Measurements from ENCODE around the gene SEMA3B. TPM values are rescaled to one million over a fixed set of nuclear protein-coding genes. Genes with fewer than 3 reads are reported as not detected.
"Not testable (repeated sequence)": the region's sequence is repeated elsewhere in the genome, so short reads cannot be mapped to it uniquely, and the experiment has no call there.

Gene SEMA3B
- 0.30 and 0.68 TPM in 2 replicates for total RNA-seq

- intact Hi-C loops (cut with micrococcal nuclease) = no loop called here
- no peak within 1 kb of the TSS for H3K4me3 Mint-ChIP-seq (ENCODE audit: low read depth)
- peaks cover 22% of the 10 kb centered on the region for H3K27me3 Mint-ChIP-seq (ENCODE audit: low read depth)
- H3K36me3 Mint-ChIP-seq (ENCODE audit: low read depth) = no peaks in the 10 kb centered on the region
- H3K9me3 Mint-ChIP-seq = no peaks in the 10 kb centered on the region
- H3K4me1 Mint-ChIP-seq (ENCODE audit: low read depth) = peaks cover 2% of the 10 kb centered on the region
- no peak within 1 kb of the TSS for H3K27ac Mint-ChIP-seq
- DNase-seq (ENCODE audit: low spot score) = no peak
Observed at GRCh38 chr3:50268703-50269451, at the start of gene SEMA3B. Gene SEMA3B (plus strand): TSS chr3:50269147. CDS start chr3:50269241, 94 bp downstream.

GRCh38 chr3:50219285-50219684 lies 49.7 kb upstream of the SEMA3B start:
- H3K4me1 Mint-ChIP-seq (ENCODE audit: low read depth) = no peaks in the 10 kb centered on the region
- no peak for DNase-seq (ENCODE audit: low spot score)
- no peaks in the 10 kb centered on the region for H3K9me3 Mint-ChIP-seq
- H3K4me3 Mint-ChIP-seq (ENCODE audit: low read depth) = no peak overlapping the region
- intact Hi-C loops (cut with micrococcal nuclease) = no loop called here
- no peak overlapping the region for H3K27ac Mint-ChIP-seq
- H3K36me3 Mint-ChIP-seq (ENCODE audit: low read depth) = no peaks in the 10 kb centered on the region
- H3K27me3 Mint-ChIP-seq (ENCODE audit: low read depth) = peaks cover 5% of the 10 kb centered on the region

GRCh38 chr3:50220109-50220508 lies 48.8 kb upstream of the SEMA3B start:
- intact Hi-C loops (cut with micrococcal nuclease) = no loop called here
- Mint-ChIP-seq H3K27me3 (ENCODE audit: low read depth) (peaks cover 7% of the 10 kb centered on the region), H3K27ac (no peak overlapping the region)

GRCh38 chr3:50221051-50221410 lies 47.9 kb upstream of the SEMA3B start:
- peaks cover 5% of the 10 kb centered on the region for H3K4me1 Mint-ChIP-seq (ENCODE audit: low read depth)
- intact Hi-C loops (cut with micrococcal nuclease) = no loop called here
- no peak for DNase-seq (ENCODE audit: low spot score)
- H3K27ac Mint-ChIP-seq = no peak overlapping the region
- H3K27me3 Mint-ChIP-seq (ENCODE audit: low read depth) = peaks cover 7% of the 10 kb centered on the region
- no peaks in the 10 kb centered on the region for H3K9me3 Mint-ChIP-seq
- no peak overlapping the region for H3K4me3 Mint-ChIP-seq (ENCODE audit: low read depth)
- no peaks in the 10 kb centered on the region for H3K36me3 Mint-ChIP-seq (ENCODE audit: low read depth)

More at GRCh38 chr3:50220109-50220508, 48.8 kb upstream of the SEMA3B start:
- no peak overlapping the region for H3K4me3 Mint-ChIP-seq (ENCODE audit: low read depth)
- no peaks in the 10 kb centered on the region for H3K36me3 Mint-ChIP-seq (ENCODE audit: low read depth)
- H3K4me1 Mint-ChIP-seq (ENCODE audit: low read depth) = no peaks in the 10 kb centered on the region
- H3K9me3 Mint-ChIP-seq = no peaks in the 10 kb centered on the region
- no peak for DNase-seq (ENCODE audit: low spot score)

- H3K27me3 Mint-ChIP-seq (ENCODE audit: low read depth) = peaks cover 7% of the 10 kb centered on the region
- peaks cover 7% of the 10 kb centered on the region for H3K4me1 Mint-ChIP-seq (ENCODE audit: low read depth)
- no peak overlapping the region for H3K4me3 Mint-ChIP-seq (ENCODE audit: low read depth)
- DNase-seq (ENCODE audit: low spot score) = no peak
- H3K36me3 Mint-ChIP-seq (ENCODE audit: low read depth) = no peaks in the 10 kb centered on the region
- H3K9me3 Mint-ChIP-seq = no peaks in the 10 kb centered on the region
- intact Hi-C loops (cut with micrococcal nuclease) = no loop called here
- no peak overlapping the region for H3K27ac Mint-ChIP-seq
Observed at GRCh38 chr3:50221411-50222168, 47.4 kb upstream of the SEMA3B start.

GRCh38 chr3:50222169-50222528 lies 46.8 kb upstream of the SEMA3B start:
- Mint-ChIP-seq H3K36me3 (ENCODE audit: low read depth) (no peaks in the 10 kb centered on the region), H3K27me3 (ENCODE audit: low read depth) (peaks cover 7% of the 10 kb centered on the region), H3K9me3 (no peaks in the 10 kb centered on the region), H3K27ac (no peak overlapping the region), H3K4me3 (ENCODE audit: low read depth) (no peak overlapping the region), H3K4me1 (ENCODE audit: low read depth) (peaks cover 10% of the 10 kb centered on the region)
- intact Hi-C loops (cut with micrococcal nuclease) = no loop called here
- no peak for DNase-seq (ENCODE audit: low spot score)

GRCh38 chr3:50224639-50225038 lies 44.3 kb upstream of the SEMA3B start:
- Mint-ChIP-seq H3K4me1 (ENCODE audit: low read depth) (peaks cover 17% of the 10 kb centered on the region), H3K36me3 (ENCODE audit: low read depth) (no peaks in the 10 kb centered on the region), H3K27ac (no peak overlapping the region), H3K27me3 (ENCODE audit: low read depth) (peaks cover 7% of the 10 kb centered on the region), H3K9me3 (no peaks in the 10 kb centered on the region), H3K4me3 (ENCODE audit: low read depth) (no peak overlapping the region)
- no peak for DNase-seq (ENCODE audit: low spot score)
- intact Hi-C loops (cut with micrococcal nuclease) = no loop called here

- H3K27ac Mint-ChIP-seq = peak overlapping the region; percentile 87
- H3K36me3 Mint-ChIP-seq (ENCODE audit: low read depth) = peaks cover 2% of the 10 kb centered on the region
- H3K4me3 Mint-ChIP-seq (ENCODE audit: low read depth) = peak overlapping the region; percentile 89
- H3K4me1 Mint-ChIP-seq (ENCODE audit: low read depth) = peaks cover 17% of the 10 kb centered on the region
- intact Hi-C loops (cut with micrococcal nuclease) = loop anchor here (1.0 kb wide), 6 partner anchors 11 to 106 kb away; no protein-coding TSS in a partner anchor
- no peaks in the 10 kb centered on the region for H3K9me3 Mint-ChIP-seq
- no peak for DNase-seq (ENCODE audit: low spot score)
- H3K27me3 Mint-ChIP-seq (ENCODE audit: low read depth) = peaks cover 7% of the 10 kb centered on the region
Observed at GRCh38 chr3:50226888-50227389, 42.0 kb upstream of the SEMA3B start.

- H3K27me3 Mint-ChIP-seq (ENCODE audit: low read depth) = peaks cover 7% of the 10 kb centered on the region
- peak overlapping the region; percentile 89 for H3K4me3 Mint-ChIP-seq (ENCODE audit: low read depth)
- peak; percentile 90 for DNase-seq (ENCODE audit: low spot score)
- no peaks in the 10 kb centered on the region for H3K9me3 Mint-ChIP-seq
- intact Hi-C loops (cut with micrococcal nuclease) = loop anchor here (1.0 kb wide), 4 partner anchors 11 to 46 kb away; no protein-coding TSS in a partner anchor
- peak overlapping the region; percentile 78 for H3K27ac Mint-ChIP-seq
- H3K36me3 Mint-ChIP-seq (ENCODE audit: low read depth) = peaks cover 2% of the 10 kb centered on the region
- peaks cover 17% of the 10 kb centered on the region for H3K4me1 Mint-ChIP-seq (ENCODE audit: low read depth)
Observed at GRCh38 chr3:50227390-50228183, 41.4 kb upstream of the SEMA3B start.

GRCh38 chr3:50228184-50228763 lies 40.7 kb upstream of the SEMA3B start:
- H3K36me3 Mint-ChIP-seq (ENCODE audit: low read depth); DNase-seq (ENCODE audit: low spot score); intact Hi-C loops (cut with micrococcal nuclease); H3K27me3 Mint-ChIP-seq (ENCODE audit: low read depth); H3K9me3 Mint-ChIP-seq: not testable (repeated sequence)
- H3K27ac Mint-ChIP-seq = peak overlapping the region; percentile 78
- H3K4me1 Mint-ChIP-seq (ENCODE audit: low read depth) = peaks cover 17% of the 10 kb centered on the region
- H3K4me3 Mint-ChIP-seq (ENCODE audit: low read depth) = peak overlapping the region; percentile 88

GRCh38 chr3:50229490-50229889 lies 39.5 kb upstream of the SEMA3B start:
- intact Hi-C loops (cut with micrococcal nuclease) = no loop called here
- H3K9me3 Mint-ChIP-seq = no peaks in the 10 kb centered on the region
- peaks cover 2% of the 10 kb centered on the region for H3K27me3 Mint-ChIP-seq (ENCODE audit: low read depth)
- peak overlapping the region; percentile 23 for H3K4me3 Mint-ChIP-seq (ENCODE audit: low read depth)
- no peak overlapping the region for H3K27ac Mint-ChIP-seq
- DNase-seq (ENCODE audit: low spot score) = no peak
- peaks cover 2% of the 10 kb centered on the region for H3K36me3 Mint-ChIP-seq (ENCODE audit: low read depth)
- peaks cover 17% of the 10 kb centered on the region for H3K4me1 Mint-ChIP-seq (ENCODE audit: low read depth)

- Mint-ChIP-seq H3K27ac (no peak overlapping the region), H3K4me3 (ENCODE audit: low read depth) (no peak overlapping the region), H3K27me3 (ENCODE audit: low read depth) (no peaks in the 10 kb centered on the region), H3K4me1 (ENCODE audit: low read depth) (peaks cover 17% of the 10 kb centered on the region), H3K9me3 (no peaks in the 10 kb centered on the region), H3K36me3 (ENCODE audit: low read depth) (peaks cover 2% of the 10 kb centered on the region)
- DNase-seq (ENCODE audit: low spot score) = no peak
- intact Hi-C loops (cut with micrococcal nuclease) = no loop called here
Observed at GRCh38 chr3:50230104-50230793, 38.7 kb upstream of the SEMA3B start.

Data from activated T-helper 2 cell treated with anti-CD3 and anti-CD28 coated beads, Interferon-gamma antibody, Interleukin-2, Interleukin-4, amounts not matched to agents 10 μg/mL and 5 μg/mL and 100 μg/mL, durations not matched to agents 14 hours and 24 hours and 36 hours (primary cell).